HL-60 (cell line): Measurements from ENCODE around the gene AKT2.

Experiments
- DNase-seq, 2 experiments: peaks; one replicate each; pipeline ENCODE4 v3.0.0-alpha.2; 2010 to 2020; ENCODE audit warnings: low read depth in 1 of 2, low spot score in 1 of 2
- H3K27ac ChIP-seq: fragments of 250-450 bp; sonication (Bioruptor Pico); replicated peaks from 2 replicates; pipeline ENCODE4 v1.5.1; 2020; ENCODE audit warnings: mild to moderate bottlenecking, moderate library complexity
- H3K27me3 ChIP-seq: fragments of 250-450 bp; sonication (Bioruptor Pico); 2 replicates; pipeline ENCODE4 v1.5.1; 2021; ENCODE audit warnings: mild to moderate bottlenecking, moderate library complexity; ENCODE audit not compliant: insufficient read depth, poor library complexity, severe bottlenecking
- H3K4me3 ChIP-seq: replicated peaks from 2 replicates; pipeline ENCODE4 v1.5.1; 2011; ENCODE audit warnings: mild to moderate bottlenecking, control low read depth, low read length; ENCODE audit not compliant: insufficient read depth
- CTCF ChIP-seq: IDR thresholded peaks from one replicate; pipeline ENCODE4 v1.5.1; 2011; ENCODE audit warnings: low read length, control low read depth, inconsistent platforms; ENCODE audit not compliant: insufficient read depth
- GABPA ChIP-seq: IDR thresholded peaks from 2 replicates; pipeline ENCODE4 v1.6.1; 2012; ENCODE audit warnings: low read depth
- POLR2AphosphoS5 ChIP-seq: IDR thresholded peaks from 2 replicates; pipeline ENCODE4 v1.6.1; 2012; ENCODE audit warnings: low read depth
- REST ChIP-seq: IDR thresholded peaks from 2 replicates; pipeline ENCODE4 v1.6.1; 2012; ENCODE audit warnings: low read depth; ENCODE audit not compliant: insufficient replicate concordance
- SPI1 ChIP-seq: IDR thresholded peaks from 2 replicates; pipeline ENCODE4 v1.6.1; 2012; ENCODE audit warnings: low read depth, mild to moderate bottlenecking, borderline replicate concordance

The AKT2 gene

GRCh38 chr19:40256512-40256911, 28.6 kb downstream of the AKT2 start:
- H3K4me3 ChIP-seq = no peak overlapping the region
- no peak for TF ChIP-seq POLR2AphosphoS5
- no peak for TF ChIP-seq SPI1
- TF ChIP-seq GABPA = no peak
- no peak for TF ChIP-seq REST
- TF ChIP-seq CTCF = no peak
- H3K27ac ChIP-seq = no peak overlapping the region
- H3K27me3 ChIP-seq = no peaks in the 10 kb centered on the region
- no peak for DNase-seq

- no peaks in the 10 kb centered on the region for H3K27me3 ChIP-seq
- no peak overlapping the region for H3K27ac ChIP-seq
- no peak for TF ChIP-seq SPI1
- no peak for TF ChIP-seq GABPA
- TF ChIP-seq POLR2AphosphoS5 = no peak
- H3K4me3 ChIP-seq = no peak overlapping the region
- DNase-seq = no peak
Observed at GRCh38 chr19:40255619-40256166, 29.5 kb downstream of the AKT2 start.

- H3K27ac ChIP-seq = no peak overlapping the region
Observed at GRCh38 chr19:40254714-40255418, 30.3 kb downstream of the AKT2 start.

More at GRCh38 chr19:40254714-40255418, 30.3 kb downstream of the AKT2 start:
- no peak overlapping the region for H3K4me3 ChIP-seq
- DNase-seq = no peak
- no peaks in the 10 kb centered on the region for H3K27me3 ChIP-seq
- no peak for TF ChIP-seq CTCF
- no peak for TF ChIP-seq REST
- TF ChIP-seq GABPA = no peak
- TF ChIP-seq POLR2AphosphoS5 = no peak
- TF ChIP-seq SPI1 = no peak
